Tibial nerve (tissue), 4 donors: ENCODE data around the gene CNTNAP3B. TPM values are rescaled to one million over a fixed set of nuclear protein-coding genes. Genes with fewer than 3 reads are reported as not detected.
"Not testable (repeated sequence)": the region's sequence is repeated elsewhere in the genome, so short reads cannot be mapped to it uniquely, and the experiment has no call there.

Experiments used
- DNase-seq, 2 donors: peaks; one replicate each; pipeline ENCODE4 v3.0.0-alpha.2; 2019; ENCODE audit warnings: low spot score in 2 of 2
- H3K27ac ChIP-seq, 4 donors: fragments of 200-600 bp; sonication (generic) in 3 of 4; one replicate each; pipeline ENCODE4 v1.5.1; 2017 to 2019; ENCODE audit warnings: mild to moderate bottlenecking in 1 of 4
- H3K27me3 ChIP-seq, 2 donors: fragments of 200-600 bp; sonication (generic) in 1 of 2; one replicate each; pipeline versions ENCODE4 v1.5.1 to v1.6.0; 2017 to 2019
- H3K36me3 ChIP-seq, 3 donors: fragments of 200-600 bp; sonication (generic); one replicate each; pipeline ENCODE4 v1.5.1; 2018 to 2019
- H3K4me1 ChIP-seq, 4 donors: fragments of 200-600 bp; sonication (generic) in 3 of 4; one replicate each; pipeline ENCODE4 v1.5.1; 2017 to 2019
- H3K4me3 ChIP-seq, 4 donors: fragments of 200-600 bp; sonication (generic) in 3 of 4; one replicate each; pipeline ENCODE4 v1.5.1; 2017 to 2019; ENCODE audit warnings: mild to moderate bottlenecking in 1 of 4, moderate library complexity in 1 of 4
- H3K9me3 ChIP-seq, 4 donors: fragments of 200-600 bp; sonication (generic) in 3 of 4; one replicate each; pipeline ENCODE4 v1.5.1; 2017 to 2019
- WGBS, 2 donors: methylation state at CpG; one replicate each; pipeline ENCODE4 v1.1.5; 2018; 5-methylcytosine and 5-hydroxymethylcytosine counted together
- total RNA-seq, 4 donors: library from RNA; depleted of rRNA; stranded (reverse); fragments of >200 nt; gene quantifications; one replicate each; pipeline ENCODE4 v1.1.0, GENCODE V29; 2016

Gene CNTNAP3B
- total RNA-seq, 4 donors from 2014 or later: 14.9 to 52.8 (median 28.8) TPM

GRCh38 chr9:42050701-42051100 is 78.5 kb downstream of the CNTNAP3B start:
- not testable (repeated sequence) for H3K27me3 ChIP-seq, H3K9me3 ChIP-seq, H3K27ac ChIP-seq, H3K36me3 ChIP-seq, DNase-seq, H3K4me3 ChIP-seq, H3K4me1 ChIP-seq
- WGBS, 2 donors: no CpG with 5 or more reads among the region's 2 CpGs

GRCh38 chr9:42044422-42045010 is 84.7 kb downstream of the CNTNAP3B start:
- DNase-seq, H3K27me3 ChIP-seq, H3K36me3 ChIP-seq, H3K4me3 ChIP-seq, H3K9me3 ChIP-seq, H3K4me1 ChIP-seq, H3K27ac ChIP-seq: not testable (repeated sequence)
- 64 to 87% methylated on average over 6 to 8 of the region's 10 CpGs for WGBS, 2 donors

- H3K27me3 ChIP-seq, H3K27ac ChIP-seq, H3K4me1 ChIP-seq, H3K4me3 ChIP-seq, H3K36me3 ChIP-seq, H3K9me3 ChIP-seq, DNase-seq: not testable (repeated sequence)
- no CpG with 5 or more reads among the region's 3 CpGs for WGBS, 2 donors
These were observed 95.7 kb downstream of the CNTNAP3B start for GRCh38 chr9:42033541-42033940.

- not testable (repeated sequence) for H3K9me3 ChIP-seq, DNase-seq, H3K4me1 ChIP-seq, H3K4me3 ChIP-seq, H3K27me3 ChIP-seq, H3K27ac ChIP-seq, H3K36me3 ChIP-seq
These were observed 108.6 kb downstream of the CNTNAP3B start for GRCh38 chr9:42020639-42021038.

GRCh38 chr9:42018220-42018922 is 110.9 kb downstream of the CNTNAP3B start:
- not testable (repeated sequence) for H3K4me3 ChIP-seq, H3K27me3 ChIP-seq, H3K9me3 ChIP-seq, H3K27ac ChIP-seq, H3K36me3 ChIP-seq, H3K4me1 ChIP-seq, DNase-seq
- WGBS, 2 donors: 88 to 94% methylated on average over 5 to 7 of the region's 7 CpGs

- WGBS, 2 donors: no CpG with 5 or more reads among the region's 9 CpGs
- H3K27me3 ChIP-seq: not testable (repeated sequence)
These were observed 114.9 kb downstream of the CNTNAP3B start for GRCh38 chr9:42014317-42014716.

GRCh38 chr9:41991607-41992006 is 137.6 kb downstream of the CNTNAP3B start:
- not testable (repeated sequence) for H3K36me3 ChIP-seq, H3K4me3 ChIP-seq, DNase-seq, H3K9me3 ChIP-seq, H3K4me1 ChIP-seq, H3K27me3 ChIP-seq, H3K27ac ChIP-seq
- WGBS, 2 donors: 80% methylated on average over 1 of the region's 9 CpGs; no CpG with 5 or more reads in 1 of the 2 donors

More at GRCh38 chr9:42014317-42014716, 114.9 kb downstream of the CNTNAP3B start:
- not testable (repeated sequence) for DNase-seq, H3K27ac ChIP-seq, H3K36me3 ChIP-seq, H3K4me1 ChIP-seq, H3K9me3 ChIP-seq, H3K4me3 ChIP-seq

GRCh38 chr9:41980271-41980670 is 149.0 kb downstream of the CNTNAP3B start:
- not testable (repeated sequence) for H3K9me3 ChIP-seq, H3K36me3 ChIP-seq, H3K4me1 ChIP-seq, H3K4me3 ChIP-seq, DNase-seq, H3K27ac ChIP-seq, H3K27me3 ChIP-seq
- WGBS, 2 donors: no CpG with 5 or more reads among the region's 2 CpGs

GRCh38 chr9:41977965-41978600 is 151.1 kb downstream of the CNTNAP3B start:
- H3K4me3 ChIP-seq: not testable (repeated sequence)
- WGBS, 2 donors: no CpG with 5 or more reads among the region's 5 CpGs

GRCh38 chr9:41974906-41975305 is 154.3 kb downstream of the CNTNAP3B start:
- not testable (repeated sequence) for H3K4me1 ChIP-seq, H3K4me3 ChIP-seq, H3K27ac ChIP-seq, H3K36me3 ChIP-seq, H3K9me3 ChIP-seq, H3K27me3 ChIP-seq, DNase-seq
- 96% methylated on average over 13 to 15 of the region's 17 CpGs for WGBS, 2 donors

More at GRCh38 chr9:41977965-41978600, 151.1 kb downstream of the CNTNAP3B start:
- not testable (repeated sequence) for H3K27ac ChIP-seq, H3K36me3 ChIP-seq, H3K27me3 ChIP-seq, H3K9me3 ChIP-seq, DNase-seq, H3K4me1 ChIP-seq

GRCh38 chr9:41953007-41953406 is 176.2 kb downstream of the CNTNAP3B start:
- H3K36me3 ChIP-seq, H3K27ac ChIP-seq, H3K27me3 ChIP-seq, H3K4me3 ChIP-seq, H3K4me1 ChIP-seq, H3K9me3 ChIP-seq, DNase-seq: not testable (repeated sequence)
- 10% methylated on average over 4 of the region's 43 CpGs; no CpG with 5 or more reads in 1 of the 2 donors for WGBS, 2 donors

GRCh38 chr9:41941738-41942137 is 187.5 kb downstream of the CNTNAP3B start:
- not testable (repeated sequence) for H3K4me3 ChIP-seq

GRCh38 chr9:41938143-41938542 is 191.1 kb downstream of the CNTNAP3B start:
- H3K9me3 ChIP-seq, H3K4me1 ChIP-seq, DNase-seq, H3K4me3 ChIP-seq, H3K36me3 ChIP-seq, H3K27ac ChIP-seq, H3K27me3 ChIP-seq: not testable (repeated sequence)

More at GRCh38 chr9:41941738-41942137, 187.5 kb downstream of the CNTNAP3B start:
- not testable (repeated sequence) for H3K27ac ChIP-seq, H3K27me3 ChIP-seq, H3K9me3 ChIP-seq, H3K36me3 ChIP-seq, H3K4me1 ChIP-seq, DNase-seq
- WGBS, 2 donors: 76 to 84% methylated on average over 3 of the region's 3 CpGs

GRCh38 chr9:41935727-41936126 is 193.5 kb downstream of the CNTNAP3B start:
- not testable (repeated sequence) for DNase-seq, H3K36me3 ChIP-seq, H3K4me3 ChIP-seq, H3K4me1 ChIP-seq, H3K27ac ChIP-seq, H3K9me3 ChIP-seq, H3K27me3 ChIP-seq
- WGBS, 2 donors: 65% methylated on average over 3 of the region's 3 CpGs
